ENCODE data around the gene SLC15A1.

SLC15A1 gene

GRCh38 chr13:98729658-98730057 lies 22.8 kb downstream of the SLC15A1 start:
- no peak for DNase-seq (ENCODE audit: low spot score in 2 of 2)
- no peaks in the 10 kb centered on the region for H3K4me1 ChIP-seq
- H3K9me3 ChIP-seq: no peaks in the 10 kb centered on the region; the same call in 1 of the 2 replicates
- in situ Hi-C loops (cut with MboI; ENCODE audit: low sequenced_read_pairs): no loop called here
- H3K27me3 ChIP-seq (ENCODE audit: low read depth): no peaks in the 10 kb centered on the region
- H3K4me3 ChIP-seq: no peak overlapping the region
- H3K36me3 ChIP-seq (replicated peaks): no peaks in the 10 kb centered on the region

GRCh38 chr13:98722958-98723357 lies 29.5 kb downstream of the SLC15A1 start:
- in situ Hi-C loops (cut with MboI; ENCODE audit: low sequenced_read_pairs): no loop called here
- DNase-seq (ENCODE audit: low spot score in 2 of 2): no peak
- Histone ChIP-seq H3K27me3 (ENCODE audit: low read depth) (no peaks in the 10 kb centered on the region), H3K4me3 (no peak overlapping the region), H3K4me1 (no peaks in the 10 kb centered on the region), H3K9me3 (no peaks in the 10 kb centered on the region), H3K36me3 (replicated peaks) (no peaks in the 10 kb centered on the region)

DNA sequence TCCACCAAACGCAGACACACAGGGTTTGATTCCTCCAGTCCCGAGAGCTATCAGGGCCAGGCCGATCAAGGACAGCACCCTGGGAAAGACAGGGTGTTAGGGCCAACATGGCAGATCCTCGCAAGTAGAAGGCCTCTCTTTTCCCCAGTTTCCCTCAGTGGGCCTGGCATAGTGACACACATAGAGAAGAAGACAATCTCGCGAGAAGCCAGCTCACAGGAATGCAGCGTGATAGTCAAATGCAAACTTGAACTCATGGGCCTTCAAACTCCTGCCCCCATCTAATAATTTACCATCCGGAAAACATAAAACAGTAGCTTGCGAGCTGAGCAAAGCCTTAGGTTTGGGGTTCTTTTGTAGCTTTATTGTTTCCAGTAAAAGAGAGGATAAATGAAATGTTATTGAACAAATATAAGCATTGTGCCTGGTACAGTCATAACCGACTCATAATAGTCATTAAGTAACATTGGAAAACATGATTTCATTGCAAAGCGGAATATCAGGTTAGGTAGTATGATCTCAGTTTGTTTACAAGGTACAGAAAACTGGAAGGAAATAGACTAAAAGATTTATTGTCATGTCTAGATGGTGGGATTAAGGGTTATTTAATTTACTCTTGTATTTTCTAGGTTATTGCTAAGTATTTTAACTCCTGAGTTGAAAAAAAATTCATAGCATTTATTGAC lies 30.5 kb downstream of the SLC15A1 start:
- no peak for DNase-seq (ENCODE audit: low spot score in 2 of 2)
- Histone ChIP-seq H3K4me3 (no peak overlapping the region), H3K4me1 (no peaks in the 10 kb centered on the region), H3K27me3 (ENCODE audit: low read depth) (no peaks in the 10 kb centered on the region), H3K9me3 (no peaks in the 10 kb centered on the region), H3K36me3 (replicated peaks) (no peaks in the 10 kb centered on the region)
- in situ Hi-C loops (cut with MboI; ENCODE audit: low sequenced_read_pairs): no loop called here

DNA sequence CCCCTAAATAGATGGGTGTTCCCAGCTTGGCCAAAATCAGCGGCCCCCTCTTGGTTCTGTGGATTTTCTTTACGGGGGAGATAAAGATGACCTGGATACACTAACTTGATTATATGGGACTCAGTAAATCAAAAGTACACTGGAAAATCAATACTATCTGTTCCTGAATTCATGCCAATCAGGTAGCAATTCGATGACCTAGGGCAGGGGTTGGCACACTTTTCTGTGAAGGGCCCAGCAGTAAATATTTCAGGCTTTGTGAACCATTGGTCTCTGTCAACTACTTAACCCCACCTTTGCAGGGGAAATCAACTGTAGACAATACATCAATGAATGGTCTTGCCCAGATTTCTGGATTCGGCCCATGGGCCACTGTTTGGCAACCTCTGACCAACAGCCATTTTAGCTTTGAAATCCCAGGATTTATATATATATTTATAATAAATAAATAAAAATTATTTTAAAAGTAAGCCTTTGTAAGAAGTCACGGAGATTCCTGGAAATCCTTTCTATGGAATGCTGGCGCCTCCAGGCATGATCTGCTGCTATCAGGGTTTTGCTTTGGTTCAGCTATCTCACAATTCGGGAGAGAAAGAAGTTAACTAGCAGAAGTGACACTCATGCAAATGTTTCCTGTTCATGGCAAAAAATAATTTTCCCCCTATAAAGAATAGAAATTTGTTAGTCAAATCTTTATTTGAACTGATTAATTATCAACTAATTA lies 32.8 kb downstream of the SLC15A1 start:
- H3K36me3 ChIP-seq (replicated peaks): no peaks in the 10 kb centered on the region
- H3K4me1 ChIP-seq: no peaks in the 10 kb centered on the region
- in situ Hi-C loops (cut with MboI; ENCODE audit: low sequenced_read_pairs): no loop called here
- no peak overlapping the region for H3K4me3 ChIP-seq
- no peaks in the 10 kb centered on the region for H3K9me3 ChIP-seq
- DNase-seq (ENCODE audit: low spot score in 2 of 2): no peak
- H3K27me3 ChIP-seq (ENCODE audit: low read depth): no peaks in the 10 kb centered on the region

GRCh38 chr13:98717891-98718290 lies 34.6 kb downstream of the SLC15A1 start:
- in situ Hi-C loops (cut with MboI; ENCODE audit: low sequenced_read_pairs): no loop called here
- DNase-seq (ENCODE audit: low spot score in 2 of 2): no peak
- no peaks in the 10 kb centered on the region for H3K27me3 ChIP-seq (ENCODE audit: low read depth)
- no peak overlapping the region for H3K4me3 ChIP-seq
- no peaks in the 10 kb centered on the region for H3K4me1 ChIP-seq
- no peaks in the 10 kb centered on the region for H3K36me3 ChIP-seq (replicated peaks)
- H3K9me3 ChIP-seq: no peaks in the 10 kb centered on the region

GRCh38 chr13:98717256-98717655 lies 35.2 kb downstream of the SLC15A1 start:
- no peak for DNase-seq (ENCODE audit: low spot score in 2 of 2)
- H3K27me3 ChIP-seq (ENCODE audit: low read depth): no peaks in the 10 kb centered on the region
- no peak overlapping the region for H3K4me3 ChIP-seq
- H3K36me3 ChIP-seq (replicated peaks): no peaks in the 10 kb centered on the region
- H3K9me3 ChIP-seq: no peaks in the 10 kb centered on the region
- no peaks in the 10 kb centered on the region for H3K4me1 ChIP-seq
- in situ Hi-C loops (cut with MboI; ENCODE audit: low sequenced_read_pairs): no loop called here

DNA sequence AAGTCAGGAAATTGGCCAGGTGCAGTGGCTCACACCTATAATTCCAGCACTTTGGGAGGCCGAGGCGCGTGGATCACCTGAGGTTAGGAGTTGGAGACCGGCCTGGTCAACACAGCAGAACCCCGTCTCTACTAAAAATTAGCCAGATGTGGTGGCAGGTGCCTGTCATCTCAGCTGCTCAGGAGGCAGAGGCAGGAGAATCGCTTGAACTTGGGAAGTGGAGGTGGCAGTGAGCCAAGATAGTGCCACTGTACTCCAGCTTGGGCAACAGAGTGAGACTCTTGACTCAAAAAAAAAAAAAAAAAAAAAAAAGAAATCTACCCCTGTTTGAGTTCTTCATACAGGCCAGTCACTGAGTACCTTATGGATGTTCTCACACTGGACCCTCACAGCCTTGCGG lies 42.0 kb downstream of the SLC15A1 start:
- no peaks in the 10 kb centered on the region for H3K36me3 ChIP-seq (replicated peaks)
- H3K9me3 ChIP-seq: no peaks in the 10 kb centered on the region
- no peaks in the 10 kb centered on the region for H3K4me1 ChIP-seq
- DNase-seq (ENCODE audit: low spot score in 2 of 2): no peak
- in situ Hi-C loops (cut with MboI; ENCODE audit: low sequenced_read_pairs): no loop called here
- H3K27me3 ChIP-seq (ENCODE audit: low read depth): no peaks in the 10 kb centered on the region
- H3K4me3 ChIP-seq: no peak overlapping the region

DNA sequence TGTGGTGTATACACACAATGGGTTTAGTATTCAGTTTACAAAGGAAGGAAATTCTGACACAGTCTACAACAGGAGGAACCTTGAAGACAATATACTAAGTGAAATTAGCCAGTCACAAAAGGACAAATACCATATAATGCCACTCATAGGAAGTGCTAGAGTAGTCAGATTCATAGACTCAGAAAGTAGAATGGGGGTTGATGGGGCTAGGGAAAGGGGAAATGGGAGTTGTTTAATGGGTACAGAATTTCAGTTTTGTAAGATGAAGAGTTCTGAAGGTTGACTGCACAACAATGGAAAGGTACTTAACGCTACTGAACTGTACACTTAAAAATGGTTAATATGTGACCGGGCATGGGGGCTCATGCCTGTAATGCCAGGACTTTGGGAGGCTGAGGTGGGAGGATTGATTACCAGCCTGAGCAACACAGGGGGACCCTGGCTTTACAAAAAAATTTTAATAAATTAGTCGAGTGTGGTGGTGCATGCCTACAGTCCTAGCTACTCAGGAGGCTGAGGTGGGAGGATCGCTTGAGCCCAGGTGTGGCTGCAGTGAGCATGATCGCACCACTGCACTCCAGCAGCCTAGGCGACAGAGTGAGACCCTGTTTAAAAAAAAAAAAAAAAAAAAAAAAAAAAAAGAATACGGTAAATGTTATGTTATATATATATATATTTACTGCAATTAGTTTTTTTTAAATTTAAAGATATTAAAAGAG lies 45.0 kb downstream of the SLC15A1 start:
- H3K27me3 ChIP-seq (ENCODE audit: low read depth): no peaks in the 10 kb centered on the region
- no peaks in the 10 kb centered on the region for H3K4me1 ChIP-seq
- in situ Hi-C loops (cut with MboI; ENCODE audit: low sequenced_read_pairs): no loop called here
- no peaks in the 10 kb centered on the region for H3K9me3 ChIP-seq
- no peak for DNase-seq (ENCODE audit: low spot score in 2 of 2)
- H3K36me3 ChIP-seq (replicated peaks): no peaks in the 10 kb centered on the region
- H3K4me3 ChIP-seq: no peak overlapping the region

DNA sequence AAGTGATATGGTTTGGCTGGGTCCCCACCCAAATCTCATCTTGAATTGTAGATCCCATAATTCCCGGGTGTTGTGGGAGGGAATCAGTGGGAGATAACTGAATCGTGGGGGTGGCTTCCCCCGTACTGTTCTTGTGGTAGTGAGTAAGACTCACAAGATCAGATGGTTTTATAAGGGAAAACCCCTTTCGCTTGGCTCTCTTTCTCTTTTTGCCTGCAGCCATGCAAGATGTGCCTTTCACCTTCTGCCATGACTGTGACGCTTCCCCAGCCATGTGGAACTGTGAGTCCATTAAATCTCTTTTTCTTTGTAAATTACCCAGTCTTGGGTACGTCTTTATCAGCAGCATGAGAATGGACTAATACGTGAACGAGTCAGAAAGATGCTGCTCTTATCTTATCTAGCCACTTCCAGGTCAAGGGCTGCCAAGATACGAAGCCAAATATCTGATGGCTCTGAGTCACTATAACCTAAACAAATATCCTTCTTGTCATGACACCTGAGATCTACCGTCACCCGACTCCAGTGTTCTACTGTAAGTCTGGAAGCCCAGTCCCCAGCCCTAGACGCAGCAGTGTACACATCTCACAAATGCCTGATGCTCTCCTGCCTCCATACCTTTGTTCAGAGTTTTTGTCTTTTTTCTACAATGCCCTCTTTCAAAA lies 45.9 kb downstream of the SLC15A1 start:
- DNase-seq (ENCODE audit: low spot score in 2 of 2): no peak
- no peaks in the 10 kb centered on the region for H3K27me3 ChIP-seq (ENCODE audit: low read depth)
- in situ Hi-C loops (cut with MboI; ENCODE audit: low sequenced_read_pairs): no loop called here

DNA sequence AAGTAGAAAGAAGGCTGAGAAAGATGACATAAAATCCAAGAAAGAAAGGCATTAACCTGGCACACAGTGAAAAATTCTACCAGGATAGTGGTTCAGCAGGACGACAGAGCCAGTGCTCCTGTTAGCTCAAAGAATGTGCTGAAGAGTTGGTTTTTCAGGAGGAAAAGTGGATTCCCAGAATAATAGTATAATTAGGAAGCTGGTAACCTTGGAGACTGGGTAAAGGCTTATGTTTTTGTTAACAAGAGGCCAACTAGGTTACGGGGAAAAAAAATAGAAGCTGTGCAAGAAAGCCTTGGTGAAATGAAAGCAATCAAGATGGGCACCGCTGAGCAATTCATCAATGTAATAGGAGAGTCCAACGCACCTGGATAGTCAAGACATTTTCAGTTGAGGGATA lies 54.7 kb downstream of the SLC15A1 start:
- H3K9me3 ChIP-seq: no peaks in the 10 kb centered on the region
- in situ Hi-C loops (cut with MboI; ENCODE audit: low sequenced_read_pairs): loop anchor here (25.0 kb wide), 2 partner anchors 340 to 560 kb away; partner anchors contain the start of gene FARP1
- no peak overlapping the region for H3K4me3 ChIP-seq
- no peaks in the 10 kb centered on the region for H3K36me3 ChIP-seq (replicated peaks)
- peaks cover 6% of the 10 kb centered on the region for H3K27me3 ChIP-seq (ENCODE audit: low read depth)
- peaks cover 3% of the 10 kb centered on the region for H3K4me1 ChIP-seq
- no peak for DNase-seq (ENCODE audit: low spot score in 2 of 2)

More for the DNA sequence above, 45.9 kb downstream of the SLC15A1 start:
- Histone ChIP-seq H3K4me1 (no peaks in the 10 kb centered on the region), H3K9me3 (no peaks in the 10 kb centered on the region), H3K4me3 (no peak overlapping the region), H3K36me3 (replicated peaks) (no peaks in the 10 kb centered on the region)

GRCh38 chr13:98693756-98694155 lies 58.7 kb downstream of the SLC15A1 start:
- Histone ChIP-seq H3K4me3 (no peak overlapping the region), H3K27me3 (ENCODE audit: low read depth) (no peaks in the 10 kb centered on the region), H3K4me1 (peaks cover 6% of the 10 kb centered on the region), H3K36me3 (replicated peaks) (no peaks in the 10 kb centered on the region), H3K9me3 (no peaks in the 10 kb centered on the region)
- in situ Hi-C loops (cut with MboI; ENCODE audit: low sequenced_read_pairs): loop anchor here (25.0 kb wide), 2 partner anchors 344 to 556 kb away; partner anchors contain the start of gene FARP1
- peak in 1 of 2 experiments; percentile 25 for DNase-seq (ENCODE audit: low spot score in 2 of 2)

- no peaks in the 10 kb centered on the region for H3K36me3 ChIP-seq (replicated peaks)
- H3K4me3 ChIP-seq: no peak overlapping the region
- in situ Hi-C loops (cut with MboI; ENCODE audit: low sequenced_read_pairs): loop anchor here (25.0 kb wide), 2 partner anchors 346 to 554 kb away; partner anchors contain the start of gene FARP1
- H3K27me3 ChIP-seq (ENCODE audit: low read depth): no peaks in the 10 kb centered on the region
- DNase-seq (ENCODE audit: low spot score in 2 of 2): no peak
- H3K4me1 ChIP-seq: peaks cover 16% of the 10 kb centered on the region
- H3K9me3 ChIP-seq: no peaks in the 10 kb centered on the region
Observed at GRCh38 chr13:98691360-98691759, 61.1 kb downstream of the SLC15A1 start.

DNA sequence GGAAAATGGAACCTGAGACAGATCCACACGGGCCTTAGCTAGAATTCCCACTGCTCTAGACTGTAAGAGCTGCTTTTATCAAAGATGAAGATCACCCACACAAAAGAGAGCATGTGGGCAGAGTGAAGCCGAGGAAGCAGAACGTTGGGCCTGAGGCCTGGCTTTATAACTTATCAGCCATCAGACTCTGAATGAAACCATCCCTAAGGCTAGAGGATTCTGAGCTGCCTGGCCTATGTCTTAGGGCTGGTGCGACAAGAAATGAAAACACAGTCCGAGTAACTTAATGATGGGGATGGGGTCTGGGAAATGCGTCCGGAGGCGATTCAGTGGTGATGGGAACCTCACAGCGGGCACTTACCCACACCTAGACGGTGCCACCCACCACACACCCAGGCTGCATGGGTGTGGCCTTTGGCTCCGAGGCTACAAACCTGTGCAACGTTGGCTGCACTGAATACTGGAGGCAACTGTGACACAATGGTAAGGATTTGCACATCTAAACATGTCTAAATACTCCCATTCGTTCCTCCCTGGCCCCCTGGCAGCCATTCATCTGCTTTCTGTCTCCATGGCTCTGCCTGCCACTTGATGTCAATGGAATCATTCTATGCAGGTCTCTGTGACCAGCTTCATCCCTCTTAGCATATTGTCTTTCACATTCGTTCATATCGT lies 62.0 kb downstream of the SLC15A1 start:
- in situ Hi-C loops (cut with MboI; ENCODE audit: low sequenced_read_pairs): loop anchor here (25.0 kb wide), 2 partner anchors 347 to 553 kb away; partner anchors contain the start of gene FARP1

More for the DNA sequence above, 62.0 kb downstream of the SLC15A1 start:
- H3K27me3 ChIP-seq (ENCODE audit: low read depth): no peaks in the 10 kb centered on the region
- no peaks in the 10 kb centered on the region for H3K9me3 ChIP-seq
- no peak overlapping the region for H3K4me3 ChIP-seq
- DNase-seq (ENCODE audit: low spot score in 2 of 2): no peak
- peaks cover 16% of the 10 kb centered on the region for H3K4me1 ChIP-seq
- no peaks in the 10 kb centered on the region for H3K36me3 ChIP-seq (replicated peaks)
